Measurements from ENCODE around the gene BCL11B. TPM values are rescaled to one million over a fixed set of nuclear protein-coding genes. Genes with fewer than 3 reads are reported as not detected.

BCL11B gene
- total and polyA plus RNA-seq, 2 of the 8 experiments (the other 6 are each of a cell fraction or from before 2014, with no cell fraction given), result 0.63 to 5.9 TPM

GRCh38 chr14:99287269-99287942 is 15.4 kb upstream of the BCL11B start (continued):
- no peak for TF ChIP-seq CBX5 (IDR thresholded peaks at IDR 0.05; ENCODE audit: low read depth, low read length)
- no peak for TF ChIP-seq RNF2 (IDR thresholded peaks at IDR 0.05; ENCODE audit: borderline replicate concordance, low read depth, low read length, missing control alignments, poor library complexity, severe bottlenecking)
- TF ChIP-seq, protein P1, sequence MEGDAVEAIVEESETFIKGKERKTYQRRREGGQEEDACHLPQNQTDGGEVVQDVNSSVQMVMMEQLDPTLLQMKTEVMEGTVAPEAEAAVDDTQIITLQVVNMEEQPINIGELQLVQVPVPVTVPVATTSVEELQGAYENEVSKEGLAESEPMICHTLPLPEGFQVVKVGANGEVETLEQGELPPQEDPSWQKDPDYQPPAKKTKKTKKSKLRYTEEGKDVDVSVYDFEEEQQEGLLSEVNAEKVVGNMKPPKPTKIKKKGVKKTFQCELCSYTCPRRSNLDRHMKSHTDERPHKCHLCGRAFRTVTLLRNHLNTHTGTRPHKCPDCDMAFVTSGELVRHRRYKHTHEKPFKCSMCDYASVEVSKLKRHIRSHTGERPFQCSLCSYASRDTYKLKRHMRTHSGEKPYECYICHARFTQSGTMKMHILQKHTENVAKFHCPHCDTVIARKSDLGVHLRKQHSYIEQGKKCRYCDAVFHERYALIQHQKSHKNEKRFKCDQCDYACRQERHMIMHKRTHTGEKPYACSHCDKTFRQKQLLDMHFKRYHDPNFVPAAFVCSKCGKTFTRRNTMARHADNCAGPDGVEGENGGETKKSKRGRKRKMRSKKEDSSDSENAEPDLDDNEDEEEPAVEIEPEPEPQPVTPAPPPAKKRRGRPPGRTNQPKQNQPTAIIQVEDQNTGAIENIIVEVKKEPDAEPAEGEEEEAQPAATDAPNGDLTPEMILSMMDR (IDR thresholded peaks at IDR 0.05; ENCODE audit: control extremely low read depth in 1 of 3, insufficient read depth in 1 of 3, low read depth in 1 of 3, low read length in 3 of 3), result no peak

Data from H1 (cell line).